ENCODE data around the gene INHBC. TPM values are rescaled to one million over a fixed set of nuclear protein-coding genes. Genes with fewer than 3 reads are reported as not detected.

Gene INHBC
- total and polyA plus RNA-seq, 2 donors (not counting 1 experiment from before 2014, with no cell fraction given), result 0.17 to 0.31 TPM

DNA sequence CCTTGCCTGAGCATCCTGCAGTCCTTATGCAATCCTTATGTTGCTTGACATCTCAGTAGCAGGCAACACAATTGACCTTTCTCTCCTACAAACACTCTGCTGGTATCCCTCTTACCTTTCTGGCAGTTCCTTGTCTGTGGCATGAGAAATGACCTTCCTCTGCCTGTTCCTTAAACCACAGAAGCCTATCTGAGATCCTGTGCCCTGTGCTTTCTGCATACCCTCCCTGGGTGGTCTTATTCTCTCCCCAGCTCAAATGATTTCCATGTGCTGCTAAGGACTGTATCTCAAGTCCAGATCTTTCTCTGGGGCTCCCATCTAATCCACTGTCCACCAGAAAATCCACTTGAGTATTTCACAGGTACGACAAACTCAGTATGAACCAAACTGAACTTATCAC lies 47.1 kb downstream of the INHBC start:
- DNase-seq (no peak), ATAC-seq (ENCODE audit: low read depth) (no peak)
- no peak overlapping the region for H3K4me3 ChIP-seq (ENCODE audit: control extremely low read depth in 1 of 5, extremely low read depth in 1 of 5, insufficient read depth in 1 of 5, low read depth in 2 of 5, low read length in 4 of 5)
- no CpG with 5 or more reads among the region's 1 CpG for WGBS (ENCODE audit: insufficient coverage)
- ChIA-PET CTCF (interaction anchor here (0.7 to 1.4 kb wide), 2 partner anchors 23 to 64 kb away, joined by 3 to 4 read pairs; partner anchors contain the start of gene GLI1), POLR2A (no interaction called here)
- Mint-ChIP-seq H3K9me3 (ENCODE audit: insufficient read depth) (no peaks in the 10 kb centered on the region), H3K27ac (peak overlapping the region; percentile 98), H3K27me3 (no peaks in the 10 kb centered on the region), H3K4me1 (peaks cover 58% of the 10 kb centered on the region), H3K4me3 (peak overlapping the region; percentile 15)
- H3K4me2 ChIP-seq (replicated peaks; ENCODE audit: low read depth, low read length, poor library complexity, severe bottlenecking), result peak overlapping the region; percentile 11
- no peak overlapping the region for H2AFZ ChIP-seq (ENCODE audit: insufficient read depth, low read depth, low read length, poor library complexity, severe bottlenecking)
- H3K36me3 ChIP-seq (replicated peaks in 1 of 2; ENCODE audit: control extremely low read depth in 1 of 2, control insufficient read depth in 1 of 2, extremely low read depth in 1 of 2, insufficient read depth in 2 of 2, low read length in 1 of 2), result no peaks in the 10 kb centered on the region
- H4K20me1 ChIP-seq (ENCODE audit: control insufficient read depth, insufficient read depth, low read length, poor library complexity, severe bottlenecking), result no peaks in the 10 kb centered on the region
- intact Hi-C loops (cut with micrococcal nuclease), result loop anchor here (10.0 kb wide), 1 partner anchor 273 kb away; the partner anchor contains the start of genes CDK4 and MARCHF9
- H3K27me3 ChIP-seq (replicated peaks in 1 of 4; ENCODE audit: control extremely low read depth in 1 of 4, control insufficient read depth in 3 of 4, insufficient read depth in 4 of 4, low read length in 3 of 4), result no peaks in the 10 kb centered on the region
- no peak overlapping the region for H3K9ac ChIP-seq (ENCODE audit: low read length)
- H3K27ac ChIP-seq (ENCODE audit: low read length in 2 of 2), result peak overlapping the region; percentile 91 to 99
- peaks cover 63% of the 10 kb centered on the region for H3K79me2 ChIP-seq (ENCODE audit: control insufficient read depth, insufficient read depth, low read length)
- peaks cover 45 to 59% of the 10 kb centered on the region in 2 donors for H3K4me1 ChIP-seq (ENCODE audit: control insufficient read depth in 2 of 2, insufficient read depth in 2 of 2, low read length in 2 of 2)
- H3K9me3 ChIP-seq (ENCODE audit: control extremely low read depth in 1 of 3, control insufficient read depth in 2 of 3, insufficient read depth in 1 of 3, low read length in 2 of 3), result no peaks in the 10 kb centered on the region
- TF ChIP-seq EZH2 (IDR thresholded peaks at IDR 0.05; ENCODE audit: borderline replicate concordance, insufficient read depth, low read depth, low read length, poor library complexity, severe bottlenecking), result no peak
- TF ChIP-seq, protein P1, sequence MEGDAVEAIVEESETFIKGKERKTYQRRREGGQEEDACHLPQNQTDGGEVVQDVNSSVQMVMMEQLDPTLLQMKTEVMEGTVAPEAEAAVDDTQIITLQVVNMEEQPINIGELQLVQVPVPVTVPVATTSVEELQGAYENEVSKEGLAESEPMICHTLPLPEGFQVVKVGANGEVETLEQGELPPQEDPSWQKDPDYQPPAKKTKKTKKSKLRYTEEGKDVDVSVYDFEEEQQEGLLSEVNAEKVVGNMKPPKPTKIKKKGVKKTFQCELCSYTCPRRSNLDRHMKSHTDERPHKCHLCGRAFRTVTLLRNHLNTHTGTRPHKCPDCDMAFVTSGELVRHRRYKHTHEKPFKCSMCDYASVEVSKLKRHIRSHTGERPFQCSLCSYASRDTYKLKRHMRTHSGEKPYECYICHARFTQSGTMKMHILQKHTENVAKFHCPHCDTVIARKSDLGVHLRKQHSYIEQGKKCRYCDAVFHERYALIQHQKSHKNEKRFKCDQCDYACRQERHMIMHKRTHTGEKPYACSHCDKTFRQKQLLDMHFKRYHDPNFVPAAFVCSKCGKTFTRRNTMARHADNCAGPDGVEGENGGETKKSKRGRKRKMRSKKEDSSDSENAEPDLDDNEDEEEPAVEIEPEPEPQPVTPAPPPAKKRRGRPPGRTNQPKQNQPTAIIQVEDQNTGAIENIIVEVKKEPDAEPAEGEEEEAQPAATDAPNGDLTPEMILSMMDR (IDR thresholded peaks at IDR 0.05), result no peak

DNA sequence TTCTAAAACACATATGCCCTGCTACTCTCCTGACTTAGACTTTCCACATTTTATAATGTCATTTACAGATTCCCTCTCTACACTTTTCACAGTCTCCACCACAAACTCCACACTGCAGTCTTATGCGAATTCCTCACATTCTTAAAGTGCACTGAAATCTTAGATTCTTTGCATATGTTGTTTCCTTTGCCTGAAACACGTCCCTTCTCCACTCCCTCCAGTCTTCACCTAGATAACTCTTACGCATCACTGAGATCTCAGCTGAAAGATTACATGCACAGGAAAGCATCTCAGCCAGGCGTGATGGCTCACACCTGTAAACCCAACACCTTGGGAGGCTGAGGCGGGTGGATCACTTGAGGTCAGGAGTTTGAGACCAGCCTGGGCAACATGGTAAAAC lies 48.9 kb downstream of the INHBC start:
- Histone ChIP-seq H4K20me1 (ENCODE audit: control insufficient read depth, insufficient read depth, low read length, poor library complexity, severe bottlenecking) (peaks cover 3% of the 10 kb centered on the region), H3K36me3 (replicated peaks in 1 of 2; ENCODE audit: control extremely low read depth in 1 of 2, control insufficient read depth in 1 of 2, extremely low read depth in 1 of 2, insufficient read depth in 2 of 2, low read length in 1 of 2) (no peaks in the 10 kb centered on the region), H3K9ac (ENCODE audit: low read length) (no peak overlapping the region), H2AFZ (ENCODE audit: insufficient read depth, low read depth, low read length, poor library complexity, severe bottlenecking) (no peak overlapping the region), H3K79me2 (ENCODE audit: control insufficient read depth, insufficient read depth, low read length) (peaks cover 58% of the 10 kb centered on the region), H3K4me2 (replicated peaks; ENCODE audit: low read depth, low read length, poor library complexity, severe bottlenecking) (peak overlapping the region; percentile 30), H3K27ac (ENCODE audit: low read length in 2 of 2) (peak overlapping the region in 1 of 2 donors; percentile 25), H3K27me3 (replicated peaks in 1 of 4; ENCODE audit: control extremely low read depth in 1 of 4, control insufficient read depth in 3 of 4, insufficient read depth in 4 of 4, low read length in 3 of 4) (no peaks in the 10 kb centered on the region), H3K4me3 (ENCODE audit: control extremely low read depth in 1 of 5, extremely low read depth in 1 of 5, insufficient read depth in 1 of 5, low read depth in 2 of 5, low read length in 4 of 5) (no peak overlapping the region), H3K9me3 (ENCODE audit: control extremely low read depth in 1 of 3, control insufficient read depth in 2 of 3, insufficient read depth in 1 of 3, low read length in 2 of 3) (no peaks in the 10 kb centered on the region), H3K4me1 (ENCODE audit: control insufficient read depth in 2 of 2, insufficient read depth in 2 of 2, low read length in 2 of 2) (peaks cover 48 to 52% of the 10 kb centered on the region in 2 donors)
- ChIA-PET CTCF (interaction anchor here (0.6 to 1.5 kb wide), 2 partner anchors 21 to 43 kb away, joined by 3 read pairs; no protein-coding TSS in a partner anchor), POLR2A (interaction anchor here (0.7 kb wide), 1 partner anchor 53 kb away, joined by 10 read pairs; no protein-coding TSS in a partner anchor)
- peaks cover 49% of the 10 kb centered on the region for H3K4me1 Mint-ChIP-seq
- H3K9me3 Mint-ChIP-seq (ENCODE audit: insufficient read depth), result no peaks in the 10 kb centered on the region
- TF ChIP-seq, protein P1 (IDR thresholded peaks at IDR 0.05), result no peak
- TF ChIP-seq EZH2 (IDR thresholded peaks at IDR 0.05; ENCODE audit: borderline replicate concordance, insufficient read depth, low read depth, low read length, poor library complexity, severe bottlenecking), result no peak
- ATAC-seq (ENCODE audit: low read depth) (no peak), DNase-seq (no peak)
- intact Hi-C loops (cut with micrococcal nuclease), result loop anchor here (10.0 kb wide), 1 partner anchor 271 kb away; the partner anchor contains the start of genes CDK4 and MARCHF9
- H3K4me3 Mint-ChIP-seq, result no peak overlapping the region
- H3K27me3 Mint-ChIP-seq, result no peaks in the 10 kb centered on the region
- WGBS (ENCODE audit: insufficient coverage), result 82% methylated on average over 4 of the region's 5 CpGs
- peak overlapping the region; percentile 54 for H3K27ac Mint-ChIP-seq

Data from B cell (primary cell).